ENCODE results near the gene OGFR.

The OGFR gene

GRCh38 chr20:62793757-62794006 is 11.0 kb upstream of the OGFR start:
- Histone ChIP-seq H3K36me3 (ENCODE audit: insufficient read depth, low read length) (0 out of 2 replicates have a peak, but pooled peaks cover 3% of the 10 kb centered on the region), H3K4me1 (ENCODE audit: control insufficient read depth, insufficient read depth, low read length, unreplicated experiment) (peaks cover 5% of the 10 kb centered on the region), H3K27ac (ENCODE audit: low read depth, low read length) (no peak overlapping the region), H3K4me3 (ENCODE audit: low read depth, low read length) (peak overlapping the region; percentile 61), H3K79me2 (ENCODE audit: control insufficient read depth, insufficient read depth, low read length, unreplicated experiment) (peaks cover 4% of the 10 kb centered on the region), H2AFZ (ENCODE audit: low read length, unreplicated experiment) (peak overlapping the region; percentile 64), H3K27me3 (ENCODE audit: insufficient read depth, low read length) (no peaks in the 10 kb centered on the region)

DNA sequence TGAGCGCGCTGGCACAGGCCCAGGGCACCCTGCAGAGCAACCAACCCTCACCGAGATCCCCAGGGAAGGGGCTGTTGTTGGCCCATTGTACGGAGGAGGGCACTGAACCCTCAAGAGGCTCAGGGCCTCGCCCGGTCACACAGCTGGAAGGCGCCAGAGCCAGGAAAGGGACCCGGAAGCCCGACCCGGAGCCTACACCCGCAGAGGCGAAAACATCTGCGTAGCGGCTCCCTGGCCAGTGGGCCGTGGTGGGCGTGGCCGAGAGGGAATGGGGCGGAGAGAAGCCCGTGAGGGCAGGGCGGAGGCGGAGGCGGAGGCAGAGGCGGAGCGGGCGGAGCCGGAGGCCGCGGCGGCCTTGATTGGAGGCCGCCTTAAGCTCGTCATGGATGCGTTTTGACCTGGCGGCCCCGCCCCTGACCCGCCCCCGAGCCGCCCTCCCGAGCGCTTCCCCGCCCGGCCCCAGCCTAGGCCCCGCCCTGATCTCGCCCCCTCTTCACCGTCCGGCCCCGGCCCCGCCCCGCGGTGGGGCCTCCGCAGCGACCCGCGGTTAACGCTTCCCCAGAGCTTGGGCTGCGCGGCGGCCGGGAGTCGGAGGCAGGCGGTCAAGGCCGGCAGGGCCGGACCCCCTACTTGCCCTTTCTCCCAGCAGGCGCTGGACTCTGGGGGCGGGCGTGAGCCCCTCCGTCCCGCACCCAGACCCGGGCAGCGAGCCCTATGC is 10.5 kb upstream of the OGFR start:
- Histone ChIP-seq H3K4me1 (ENCODE audit: control insufficient read depth, insufficient read depth, low read length, unreplicated experiment) (peaks cover 5% of the 10 kb centered on the region), H3K36me3 (ENCODE audit: insufficient read depth, low read length) (0 out of 2 replicates have a peak, but pooled peaks cover 8% of the 10 kb centered on the region), H3K79me2 (ENCODE audit: control insufficient read depth, insufficient read depth, low read length, unreplicated experiment) (peaks cover 4% of the 10 kb centered on the region), H2AFZ (ENCODE audit: low read length, unreplicated experiment) (peak overlapping the region; percentile 78), H3K27me3 (ENCODE audit: insufficient read depth, low read length) (no peaks in the 10 kb centered on the region), H3K4me3 (ENCODE audit: low read depth, low read length) (peak overlapping the region; percentile 82), H3K27ac (ENCODE audit: low read depth, low read length) (peak overlapping the region; percentile 57; the same call in 1 of the 2 replicates)

DNA sequence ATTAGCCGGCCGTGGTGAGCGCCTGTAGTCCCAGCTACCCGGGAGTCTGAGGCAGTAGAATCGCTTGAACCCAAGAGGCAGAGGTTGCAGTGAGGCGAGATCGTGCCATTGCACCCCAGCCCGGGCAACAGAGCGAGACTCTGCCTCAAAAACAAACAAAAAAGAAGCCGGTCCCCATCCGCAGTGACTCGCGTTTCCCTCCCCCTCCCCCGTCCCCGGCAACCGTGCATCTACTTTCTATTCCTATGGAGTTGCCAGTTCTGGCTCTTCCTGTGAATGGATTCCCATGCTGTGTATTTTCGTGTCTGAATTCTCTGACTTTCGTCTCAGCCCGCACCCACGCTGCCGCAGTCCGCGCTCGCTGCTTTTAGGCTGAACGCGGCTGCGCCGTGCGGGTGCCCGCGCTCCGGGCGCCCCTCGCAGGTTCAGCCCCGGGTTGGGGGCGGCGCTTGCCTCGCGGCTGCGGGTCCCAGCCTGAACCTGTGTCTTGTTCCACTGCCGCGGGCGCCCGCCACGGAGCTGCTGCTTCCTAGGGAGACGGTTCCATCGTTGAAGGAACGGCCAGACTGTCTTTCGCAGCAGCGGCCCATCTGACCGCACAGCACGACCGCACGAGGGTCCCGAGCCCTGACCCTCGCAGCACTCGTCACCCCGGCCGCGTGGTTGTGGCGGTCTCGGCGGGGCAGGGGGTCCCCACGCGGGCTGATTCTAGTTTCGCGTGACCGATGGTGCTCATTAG is 9.4 kb upstream of the OGFR start:
- H3K4me1 ChIP-seq (ENCODE audit: control insufficient read depth, insufficient read depth, low read length, unreplicated experiment) = peaks cover 5% of the 10 kb centered on the region
- H2AFZ ChIP-seq (ENCODE audit: low read length, unreplicated experiment) = peak overlapping the region; percentile 75
- H3K27me3 ChIP-seq (ENCODE audit: insufficient read depth, low read length) = no peaks in the 10 kb centered on the region
- peaks cover 4% of the 10 kb centered on the region for H3K79me2 ChIP-seq (ENCODE audit: control insufficient read depth, insufficient read depth, low read length, unreplicated experiment)
- H3K36me3 ChIP-seq (ENCODE audit: insufficient read depth, low read length) = 0 out of 2 replicates have a peak, but pooled peaks cover 11% of the 10 kb centered on the region
- peak overlapping the region; percentile 82 for H3K4me3 ChIP-seq (ENCODE audit: low read depth, low read length)
- H3K27ac ChIP-seq (ENCODE audit: low read depth, low read length) = peak overlapping the region; percentile 57

GRCh38 chr20:62796699-62797491 is 7.7 kb upstream of the OGFR start:
- Histone ChIP-seq H2AFZ (ENCODE audit: low read length, unreplicated experiment) (no peak overlapping the region), H3K4me3 (ENCODE audit: low read depth, low read length) (peak overlapping the region; percentile 82), H3K79me2 (ENCODE audit: control insufficient read depth, insufficient read depth, low read length, unreplicated experiment) (peaks cover 4% of the 10 kb centered on the region), H3K27me3 (ENCODE audit: insufficient read depth, low read length) (no peaks in the 10 kb centered on the region), H3K4me1 (ENCODE audit: control insufficient read depth, insufficient read depth, low read length, unreplicated experiment) (peaks cover 2% of the 10 kb centered on the region), H3K27ac (ENCODE audit: low read depth, low read length) (no peak overlapping the region), H3K36me3 (ENCODE audit: insufficient read depth, low read length) (0 out of 2 replicates have a peak, but pooled peaks cover 11% of the 10 kb centered on the region)

GRCh38 chr20:62797671-62798532 is 6.7 kb upstream of the OGFR start:
- H3K27me3 ChIP-seq (ENCODE audit: insufficient read depth, low read length) = no peaks in the 10 kb centered on the region
- H3K27ac ChIP-seq (ENCODE audit: low read depth, low read length) = no peak overlapping the region
- H3K4me3 ChIP-seq (ENCODE audit: low read depth, low read length) = peak overlapping the region; percentile 82
- peaks cover 4% of the 10 kb centered on the region for H3K79me2 ChIP-seq (ENCODE audit: control insufficient read depth, insufficient read depth, low read length, unreplicated experiment)
- 0 out of 2 replicates have a peak, but pooled peaks cover 11% of the 10 kb centered on the region for H3K36me3 ChIP-seq (ENCODE audit: insufficient read depth, low read length)
- H2AFZ ChIP-seq (ENCODE audit: low read length, unreplicated experiment) = no peak overlapping the region
- H3K4me1 ChIP-seq (ENCODE audit: control insufficient read depth, insufficient read depth, low read length, unreplicated experiment) = peaks cover 2% of the 10 kb centered on the region

GRCh38 chr20:62799036-62799435 is 5.6 kb upstream of the OGFR start:
- Histone ChIP-seq H3K79me2 (ENCODE audit: control insufficient read depth, insufficient read depth, low read length, unreplicated experiment) (peaks cover 4% of the 10 kb centered on the region), H3K36me3 (ENCODE audit: insufficient read depth, low read length) (0 out of 2 replicates have a peak, but pooled peaks cover 11% of the 10 kb centered on the region), H3K27me3 (ENCODE audit: insufficient read depth, low read length) (no peaks in the 10 kb centered on the region), H2AFZ (ENCODE audit: low read length, unreplicated experiment) (no peak overlapping the region), H3K4me3 (ENCODE audit: low read depth, low read length) (no peak overlapping the region), H3K4me1 (ENCODE audit: control insufficient read depth, insufficient read depth, low read length, unreplicated experiment) (peaks cover 2% of the 10 kb centered on the region), H3K27ac (ENCODE audit: low read depth, low read length) (no peak overlapping the region)

- no peak overlapping the region for H3K4me3 ChIP-seq (ENCODE audit: low read depth, low read length)
- peaks cover 4% of the 10 kb centered on the region for H3K79me2 ChIP-seq (ENCODE audit: control insufficient read depth, insufficient read depth, low read length, unreplicated experiment)
- no peaks in the 10 kb centered on the region for H3K27me3 ChIP-seq (ENCODE audit: insufficient read depth, low read length)
- peaks cover 2% of the 10 kb centered on the region for H3K4me1 ChIP-seq (ENCODE audit: control insufficient read depth, insufficient read depth, low read length, unreplicated experiment)
- H2AFZ ChIP-seq (ENCODE audit: low read length, unreplicated experiment) = no peak overlapping the region
- H3K27ac ChIP-seq (ENCODE audit: low read depth, low read length) = no peak overlapping the region
- 0 out of 2 replicates have a peak, but pooled peaks cover 11% of the 10 kb centered on the region for H3K36me3 ChIP-seq (ENCODE audit: insufficient read depth, low read length)
Measured at GRCh38 chr20:62799459-62799858, 5.2 kb upstream of the OGFR start.

GRCh38 chr20:62799873-62800272 is 4.8 kb upstream of the OGFR start:
- no peak overlapping the region for H3K27ac ChIP-seq (ENCODE audit: low read depth, low read length)
- peaks cover 6% of the 10 kb centered on the region for H3K79me2 ChIP-seq (ENCODE audit: control insufficient read depth, insufficient read depth, low read length, unreplicated experiment)
- no peak overlapping the region for H3K4me3 ChIP-seq (ENCODE audit: low read depth, low read length)
- no peaks in the 10 kb centered on the region for H3K27me3 ChIP-seq (ENCODE audit: insufficient read depth, low read length)
- peaks cover 2% of the 10 kb centered on the region for H3K4me1 ChIP-seq (ENCODE audit: control insufficient read depth, insufficient read depth, low read length, unreplicated experiment)
- no peak overlapping the region for H2AFZ ChIP-seq (ENCODE audit: low read length, unreplicated experiment)
- H3K36me3 ChIP-seq (ENCODE audit: insufficient read depth, low read length) = 0 out of 2 replicates have a peak, but pooled peaks cover 11% of the 10 kb centered on the region

DNA sequence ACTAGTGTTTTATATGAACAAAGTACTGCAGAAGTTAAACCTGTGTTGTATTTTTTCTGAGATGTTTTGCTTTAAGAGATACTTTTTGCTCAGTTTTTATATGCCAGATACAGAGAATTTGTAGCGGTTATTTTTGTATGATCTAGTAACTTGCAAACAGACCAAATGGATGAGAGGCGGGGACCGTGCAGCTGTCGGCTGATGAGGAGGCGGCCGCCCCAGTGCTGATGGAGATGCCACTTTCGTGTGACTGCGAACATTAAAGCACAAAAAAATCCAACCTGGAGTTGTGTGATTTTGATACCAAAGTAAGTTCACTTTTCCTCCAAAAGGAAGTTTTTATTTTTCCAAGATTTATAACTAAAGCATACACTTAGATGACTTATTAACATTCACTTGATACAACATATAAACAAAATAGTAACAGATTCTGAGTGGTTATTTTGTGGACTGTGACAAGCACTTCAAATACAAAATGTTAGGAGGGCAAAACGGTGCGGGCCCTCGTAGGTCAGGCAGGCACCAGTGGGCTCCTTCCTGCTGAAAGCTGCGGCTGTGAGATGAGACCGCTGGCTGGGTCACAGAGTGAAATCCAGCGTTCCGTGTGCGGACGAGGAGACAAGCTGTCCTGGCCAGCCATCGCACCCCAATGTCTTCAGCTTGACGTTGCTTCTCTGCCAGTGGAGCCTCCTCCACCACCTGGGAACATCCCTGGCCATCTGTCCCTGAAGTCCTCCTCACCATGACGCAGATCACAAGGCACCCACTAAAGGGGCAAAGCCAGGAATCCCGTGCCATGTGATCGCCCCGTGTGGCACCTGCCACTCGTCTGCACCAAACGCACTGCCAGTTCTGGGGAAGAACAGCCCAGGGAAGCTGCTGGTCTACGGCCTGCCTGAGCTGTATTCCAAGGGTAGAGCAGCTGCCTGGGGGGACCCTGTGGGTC is 4.0 kb upstream of the OGFR start:
- Histone ChIP-seq H3K4me3 (ENCODE audit: low read depth, low read length) (no peak overlapping the region), H3K27me3 (ENCODE audit: insufficient read depth, low read length) (no peaks in the 10 kb centered on the region), H3K36me3 (ENCODE audit: insufficient read depth, low read length) (0 out of 2 replicates have a peak, but pooled peaks cover 11% of the 10 kb centered on the region), H3K27ac (ENCODE audit: low read depth, low read length) (no peak overlapping the region), H2AFZ (ENCODE audit: low read length, unreplicated experiment) (no peak overlapping the region), H3K79me2 (ENCODE audit: control insufficient read depth, insufficient read depth, low read length, unreplicated experiment) (peaks cover 11% of the 10 kb centered on the region), H3K4me1 (ENCODE audit: control insufficient read depth, insufficient read depth, low read length, unreplicated experiment) (peaks cover 2% of the 10 kb centered on the region)

Data from ACC112 (cell line).